ENCODE results near the gene TTC28. TPM values are rescaled to one million over a fixed set of nuclear protein-coding genes. Genes with fewer than 3 reads are reported as not detected.

TTC28 gene
- total and polyA plus RNA-seq, 2 donors, result 2.0 to 5.5 TPM

- no peak overlapping the region for H3K4me3 ChIP-seq (ENCODE audit: low read length in 2 of 2)
- 98% methylated on average over 5 of the region's 5 CpGs for WGBS
- no peaks in the 10 kb centered on the region for H3K9me3 ChIP-seq (ENCODE audit: control insufficient read depth in 2 of 2, insufficient read depth in 1 of 2, low read length in 1 of 2)
- no peaks in the 10 kb centered on the region for H3K36me3 ChIP-seq (ENCODE audit: control insufficient read depth in 2 of 2, insufficient read depth in 2 of 2, low read length in 1 of 2)
- no peaks in the 10 kb centered on the region for H3K27me3 ChIP-seq (ENCODE audit: control insufficient read depth in 2 of 2, insufficient read depth in 1 of 2, low read length in 1 of 2)
- no peak for DNase-seq (ENCODE audit: low read depth in 6 of 9, low spot score in 9 of 9)
- H3K27ac ChIP-seq (ENCODE audit: low read depth in 1 of 2, low read length in 1 of 2), result no peak overlapping the region
- H3K4me1 ChIP-seq (ENCODE audit: control insufficient read depth in 2 of 2, insufficient read depth in 2 of 2, low read length in 2 of 2), result peaks cover 0 to 13% of the 10 kb centered on the region in 2 donors
These were observed 671.0 kb downstream of the TTC28 start for GRCh38 chr22:28008649-28009048.

DNA sequence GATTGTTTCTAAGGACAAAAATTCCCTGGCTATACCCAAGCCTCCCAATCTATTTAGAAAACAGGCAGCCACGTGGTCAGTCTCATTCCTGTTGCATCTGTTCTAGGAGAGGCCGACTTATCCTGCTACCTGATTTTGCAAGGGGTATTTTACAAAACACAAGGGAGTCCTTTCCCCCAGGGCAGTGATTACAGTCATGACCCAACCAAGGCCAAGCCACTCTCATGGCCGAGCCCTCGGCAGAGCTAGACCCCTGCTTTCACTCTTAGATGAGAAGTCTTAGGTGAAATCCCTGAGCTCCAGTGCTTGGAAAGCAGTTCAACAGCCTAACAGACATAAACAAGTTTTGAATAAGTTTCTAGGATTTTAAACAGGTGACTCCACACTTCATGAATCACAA is 671.6 kb downstream of the TTC28 start:
- H3K27ac ChIP-seq (ENCODE audit: low read depth in 1 of 2, low read length in 1 of 2), result no peak overlapping the region
- WGBS, result 98% methylated on average over 4 of the region's 4 CpGs
- H3K4me3 ChIP-seq (ENCODE audit: low read length in 2 of 2), result no peak overlapping the region
- no peaks in the 10 kb centered on the region for H3K9me3 ChIP-seq (ENCODE audit: control insufficient read depth in 2 of 2, insufficient read depth in 1 of 2, low read length in 1 of 2)
- no peaks in the 10 kb centered on the region for H3K36me3 ChIP-seq (ENCODE audit: control insufficient read depth in 2 of 2, insufficient read depth in 2 of 2, low read length in 1 of 2)
- peaks cover 0 to 13% of the 10 kb centered on the region in 2 donors for H3K4me1 ChIP-seq (ENCODE audit: control insufficient read depth in 2 of 2, insufficient read depth in 2 of 2, low read length in 2 of 2)
- DNase-seq (ENCODE audit: low read depth in 6 of 9, low spot score in 9 of 9), result no peak
- H3K27me3 ChIP-seq (ENCODE audit: control insufficient read depth in 2 of 2, insufficient read depth in 1 of 2, low read length in 1 of 2), result no peaks in the 10 kb centered on the region

DNA sequence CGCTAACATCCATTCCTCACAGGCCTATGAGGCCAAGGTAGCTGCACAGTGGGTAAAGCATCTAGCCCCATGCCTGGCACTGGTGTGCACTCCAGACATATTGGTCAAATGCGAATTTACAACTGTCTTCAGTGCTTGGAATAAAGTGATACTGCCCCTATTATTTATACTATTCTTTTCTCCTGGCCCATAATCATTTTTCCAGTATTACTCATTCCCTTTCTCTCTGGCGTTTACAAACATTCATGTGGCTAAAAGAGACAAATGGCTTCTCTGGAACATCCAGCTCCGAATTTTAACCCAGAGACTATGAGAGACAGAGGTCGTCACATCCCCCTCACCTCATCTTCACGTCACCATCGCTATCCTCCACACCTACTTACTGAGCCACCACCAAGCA is 673.4 kb downstream of the TTC28 start:
- Histone ChIP-seq H3K36me3 (ENCODE audit: control insufficient read depth in 2 of 2, insufficient read depth in 2 of 2, low read length in 1 of 2) (no peaks in the 10 kb centered on the region), H3K27me3 (ENCODE audit: control insufficient read depth in 2 of 2, insufficient read depth in 1 of 2, low read length in 1 of 2) (no peaks in the 10 kb centered on the region), H3K4me1 (ENCODE audit: control insufficient read depth in 2 of 2, insufficient read depth in 2 of 2, low read length in 2 of 2) (peaks cover 0 to 13% of the 10 kb centered on the region in 2 donors), H3K9me3 (ENCODE audit: control insufficient read depth in 2 of 2, insufficient read depth in 1 of 2, low read length in 1 of 2) (no peaks in the 10 kb centered on the region), H3K4me3 (ENCODE audit: low read length in 2 of 2) (no peak overlapping the region), H3K27ac (ENCODE audit: low read depth in 1 of 2, low read length in 1 of 2) (no peak overlapping the region)
- 98% methylated on average over 7 of the region's 7 CpGs for WGBS
- no peak for DNase-seq (ENCODE audit: low read depth in 6 of 9, low spot score in 9 of 9)

DNA sequence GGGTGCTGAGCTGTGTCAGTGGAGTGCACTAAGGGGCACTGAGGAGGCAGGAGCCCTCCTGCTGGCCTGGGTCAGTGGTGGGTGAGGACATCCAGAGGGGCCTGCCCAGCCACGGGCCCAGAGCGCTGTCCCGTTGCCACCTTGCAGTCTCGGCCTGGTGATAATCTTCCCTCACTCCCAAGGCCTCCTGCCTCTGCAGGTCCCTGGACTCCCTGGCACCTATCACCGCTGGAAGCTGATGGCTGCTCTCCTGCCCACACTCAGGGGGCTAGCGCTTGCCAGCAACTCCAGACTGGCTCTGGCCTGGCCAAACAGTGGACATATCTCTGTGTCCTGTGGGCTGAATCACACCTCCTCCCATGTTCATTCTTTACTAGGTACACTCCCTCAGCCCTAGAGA is 674.1 kb downstream of the TTC28 start:
- no peak overlapping the region for H3K27ac ChIP-seq (ENCODE audit: low read depth in 1 of 2, low read length in 1 of 2)

GRCh38 chr22:28004021-28004420 is 675.6 kb downstream of the TTC28 start:
- 96% methylated on average over 6 of the region's 6 CpGs for WGBS
- no peak overlapping the region for H3K4me3 ChIP-seq (ENCODE audit: low read length in 2 of 2)
- no peaks in the 10 kb centered on the region for H3K27me3 ChIP-seq (ENCODE audit: control insufficient read depth in 2 of 2, insufficient read depth in 1 of 2, low read length in 1 of 2)
- no peak overlapping the region for H3K27ac ChIP-seq (ENCODE audit: low read depth in 1 of 2, low read length in 1 of 2)
- H3K4me1 ChIP-seq (ENCODE audit: control insufficient read depth in 2 of 2, insufficient read depth in 2 of 2, low read length in 2 of 2), result peaks cover 0 to 13% of the 10 kb centered on the region in 2 donors
- H3K36me3 ChIP-seq (ENCODE audit: control insufficient read depth in 2 of 2, insufficient read depth in 2 of 2, low read length in 1 of 2), result no peaks in the 10 kb centered on the region
- DNase-seq (ENCODE audit: low read depth in 6 of 9, low spot score in 9 of 9), result no peak
- H3K9me3 ChIP-seq (ENCODE audit: control insufficient read depth in 2 of 2, insufficient read depth in 1 of 2, low read length in 1 of 2), result no peaks in the 10 kb centered on the region

More for the DNA sequence above, 674.1 kb downstream of the TTC28 start:
- no peak overlapping the region for H3K4me3 ChIP-seq (ENCODE audit: low read length in 2 of 2)
- H3K27me3 ChIP-seq (ENCODE audit: control insufficient read depth in 2 of 2, insufficient read depth in 1 of 2, low read length in 1 of 2), result no peaks in the 10 kb centered on the region
- H3K9me3 ChIP-seq (ENCODE audit: control insufficient read depth in 2 of 2, insufficient read depth in 1 of 2, low read length in 1 of 2), result no peaks in the 10 kb centered on the region
- 99% methylated on average over 6 of the region's 6 CpGs for WGBS
- H3K4me1 ChIP-seq (ENCODE audit: control insufficient read depth in 2 of 2, insufficient read depth in 2 of 2, low read length in 2 of 2), result peaks cover 0 to 13% of the 10 kb centered on the region in 2 donors
- H3K36me3 ChIP-seq (ENCODE audit: control insufficient read depth in 2 of 2, insufficient read depth in 2 of 2, low read length in 1 of 2), result no peaks in the 10 kb centered on the region
- DNase-seq (ENCODE audit: low read depth in 6 of 9, low spot score in 9 of 9), result no peak

DNA sequence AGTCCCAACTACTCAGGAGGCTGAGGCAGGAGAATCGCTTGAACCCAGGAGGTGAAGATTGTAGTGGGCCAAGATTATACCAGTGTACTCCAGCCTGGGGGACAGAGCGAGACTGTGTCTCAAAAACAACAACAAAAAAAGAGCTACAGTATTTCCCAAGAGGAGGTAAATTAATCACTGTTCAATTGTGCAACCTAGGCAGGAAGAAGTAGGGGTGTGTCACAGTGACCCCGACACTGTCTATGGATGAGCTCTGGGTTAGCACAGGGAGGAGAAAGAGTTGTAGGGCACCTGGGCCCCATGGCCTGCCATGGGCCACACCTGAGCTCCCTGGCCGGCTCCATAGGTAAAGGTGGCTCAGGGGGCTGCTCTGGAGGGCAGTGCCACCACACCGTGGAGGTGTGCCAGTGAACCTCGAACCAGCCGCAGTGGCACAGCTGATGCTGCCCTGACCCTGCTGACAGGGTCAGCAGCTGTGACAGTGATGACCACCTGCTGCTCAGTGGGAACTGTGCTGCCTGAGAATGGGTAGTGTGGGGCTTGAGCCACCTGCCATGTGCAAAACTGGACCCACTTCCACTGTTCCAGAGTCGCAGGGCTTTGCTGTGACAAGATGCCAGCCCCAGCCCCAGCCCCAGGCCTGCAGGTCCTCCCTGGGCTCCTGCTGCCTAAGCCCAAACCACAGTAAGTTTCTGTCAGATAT is 676.6 kb downstream of the TTC28 start:
- H3K27ac ChIP-seq (ENCODE audit: low read depth in 1 of 2, low read length in 1 of 2), result no peak overlapping the region
- no peaks in the 10 kb centered on the region for H3K9me3 ChIP-seq (ENCODE audit: control insufficient read depth in 2 of 2, insufficient read depth in 1 of 2, low read length in 1 of 2)
- no peak for DNase-seq (ENCODE audit: low read depth in 6 of 9, low spot score in 9 of 9)
- no peak overlapping the region for H3K4me3 ChIP-seq (ENCODE audit: low read length in 2 of 2)
- no peaks in the 10 kb centered on the region for H3K36me3 ChIP-seq (ENCODE audit: control insufficient read depth in 2 of 2, insufficient read depth in 2 of 2, low read length in 1 of 2)
- WGBS, result 96% methylated on average over 8 of the region's 8 CpGs
- H3K27me3 ChIP-seq (ENCODE audit: control insufficient read depth in 2 of 2, insufficient read depth in 1 of 2, low read length in 1 of 2), result no peaks in the 10 kb centered on the region
- H3K4me1 ChIP-seq (ENCODE audit: control insufficient read depth in 2 of 2, insufficient read depth in 2 of 2, low read length in 2 of 2), result peaks cover 0 to 13% of the 10 kb centered on the region in 2 donors

- Histone ChIP-seq H3K36me3 (ENCODE audit: control insufficient read depth in 2 of 2, insufficient read depth in 2 of 2, low read length in 1 of 2) (no peaks in the 10 kb centered on the region), H3K4me1 (ENCODE audit: control insufficient read depth in 2 of 2, insufficient read depth in 2 of 2, low read length in 2 of 2) (peaks cover 0 to 13% of the 10 kb centered on the region in 2 donors), H3K27ac (ENCODE audit: low read depth in 1 of 2, low read length in 1 of 2) (no peak overlapping the region), H3K27me3 (ENCODE audit: control insufficient read depth in 2 of 2, insufficient read depth in 1 of 2, low read length in 1 of 2) (no peaks in the 10 kb centered on the region), H3K4me3 (ENCODE audit: low read length in 2 of 2) (no peak overlapping the region), H3K9me3 (ENCODE audit: control insufficient read depth in 2 of 2, insufficient read depth in 1 of 2, low read length in 1 of 2) (no peaks in the 10 kb centered on the region)
- DNase-seq (ENCODE audit: low read depth in 6 of 9, low spot score in 9 of 9), result no peak
- WGBS, result 98% methylated on average over 13 of the region's 13 CpGs
These were observed 677.4 kb downstream of the TTC28 start for GRCh38 chr22:28002181-28002700.

DNA sequence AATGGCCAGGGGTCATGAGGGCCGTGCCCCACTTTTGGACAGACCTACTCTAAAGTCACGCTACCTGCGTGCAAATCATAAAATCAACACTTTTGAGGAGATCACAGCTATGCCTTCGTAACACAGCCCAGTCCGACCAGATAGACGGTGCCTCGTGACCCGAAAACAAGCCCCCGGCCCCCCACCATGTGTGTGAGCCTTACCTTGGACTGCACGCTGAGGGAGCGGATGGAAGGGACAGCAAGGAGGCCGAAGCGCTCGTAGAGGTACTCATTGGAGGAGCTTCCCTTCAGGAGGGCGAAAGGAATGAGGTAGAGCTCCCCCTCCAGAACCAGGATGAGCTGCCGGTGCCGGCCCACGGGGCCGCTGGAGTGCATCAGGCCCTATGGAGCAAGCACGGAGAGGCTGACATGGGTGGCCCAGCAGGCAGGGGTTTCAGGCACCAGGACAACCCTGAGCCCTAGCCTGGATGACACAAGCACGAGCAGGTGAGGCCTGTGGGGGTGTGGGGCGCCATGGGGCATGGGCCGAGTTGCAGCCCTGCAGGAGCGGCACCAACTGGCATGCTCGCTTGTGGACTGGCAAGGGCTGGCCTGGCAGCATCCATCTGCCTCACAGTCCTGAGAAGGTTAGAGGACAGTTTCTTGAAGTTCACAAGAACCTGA is 678.3 kb downstream of the TTC28 start:
- Histone ChIP-seq H3K4me1 (ENCODE audit: control insufficient read depth in 2 of 2, insufficient read depth in 2 of 2, low read length in 2 of 2) (peaks cover 0 to 13% of the 10 kb centered on the region in 2 donors), H3K27me3 (ENCODE audit: control insufficient read depth in 2 of 2, insufficient read depth in 1 of 2, low read length in 1 of 2) (no peaks in the 10 kb centered on the region), H3K36me3 (ENCODE audit: control insufficient read depth in 2 of 2, insufficient read depth in 2 of 2, low read length in 1 of 2) (no peaks in the 10 kb centered on the region), H3K27ac (ENCODE audit: low read depth in 1 of 2, low read length in 1 of 2) (no peak overlapping the region), H3K9me3 (ENCODE audit: control insufficient read depth in 2 of 2, insufficient read depth in 1 of 2, low read length in 1 of 2) (no peaks in the 10 kb centered on the region), H3K4me3 (ENCODE audit: low read length in 2 of 2) (no peak overlapping the region)
- no peak for DNase-seq (ENCODE audit: low read depth in 6 of 9, low spot score in 9 of 9)
- WGBS, result 97% methylated on average over 25 of the region's 25 CpGs

GRCh38 chr22:28000361-28000760 is 679.3 kb downstream of the TTC28 start:
- Histone ChIP-seq H3K4me1 (ENCODE audit: control insufficient read depth in 2 of 2, insufficient read depth in 2 of 2, low read length in 2 of 2) (peaks cover 0 to 10% of the 10 kb centered on the region in 2 donors), H3K4me3 (ENCODE audit: low read length in 2 of 2) (no peak overlapping the region), H3K36me3 (ENCODE audit: control insufficient read depth in 2 of 2, insufficient read depth in 2 of 2, low read length in 1 of 2) (no peaks in the 10 kb centered on the region)

More at GRCh38 chr22:28000361-28000760, 679.3 kb downstream of the TTC28 start:
- no peak for DNase-seq (ENCODE audit: low read depth in 6 of 9, low spot score in 9 of 9)
- H3K27ac ChIP-seq (ENCODE audit: low read depth in 1 of 2, low read length in 1 of 2), result no peak overlapping the region
- 97% methylated on average over 9 of the region's 9 CpGs for WGBS
- H3K27me3 ChIP-seq (ENCODE audit: control insufficient read depth in 2 of 2, insufficient read depth in 1 of 2, low read length in 1 of 2), result no peaks in the 10 kb centered on the region
- no peaks in the 10 kb centered on the region for H3K9me3 ChIP-seq (ENCODE audit: control insufficient read depth in 2 of 2, insufficient read depth in 1 of 2, low read length in 1 of 2)

Data from thymus (tissue), 11 donors.